ENCODE data around the gene TPO. TPM values are rescaled to one million over a fixed set of nuclear protein-coding genes. Genes with fewer than 3 reads are reported as not detected.
A peak's percentile ranks its signal among the peaks of the same experiment; 100 is the strongest.

Gene TPO
- total RNA-seq (2022) (not detected in 2 replicates), Bru-seq, nascent RNA (percentile 5 among the genes with signal in this experiment), BruChase-seq, experiment 1, labeled RNA remaining after a 6-hour chase (percentile 5 among the genes with signal in this experiment), BruChase-seq, experiment 2, labeled RNA remaining after a 2-hour chase (percentile 5 among the genes with signal in this experiment)
- long read RNA-seq = 0 reads

DNA sequence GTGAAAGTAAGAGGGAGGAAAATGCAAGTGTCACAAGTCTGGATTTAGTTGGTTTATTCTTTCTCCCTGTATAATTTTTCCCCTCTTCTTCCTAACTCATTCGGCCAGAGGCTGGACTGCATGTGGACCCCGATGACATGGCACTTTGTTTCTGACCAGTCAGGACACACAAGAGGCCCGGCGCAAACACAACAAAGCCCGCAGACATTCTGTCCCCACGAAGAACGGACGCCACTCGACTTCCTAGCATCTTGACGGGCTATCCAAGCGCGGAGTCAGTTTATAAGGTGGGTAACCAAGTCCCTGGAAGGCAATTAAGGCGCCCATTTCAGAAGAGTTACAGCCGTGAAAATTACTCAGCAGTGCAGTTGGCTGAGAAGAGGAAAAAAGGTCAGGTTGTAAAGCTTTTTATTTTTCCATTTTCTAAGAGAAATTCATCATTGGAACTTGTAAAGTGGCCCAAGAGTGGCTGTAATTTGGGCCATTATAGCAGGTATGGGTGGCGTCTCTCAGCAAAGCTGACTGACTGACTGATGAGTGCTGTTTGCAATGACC is at the start of gene TPO:
TPO (plus strand) TSS at position 308 of the 555 bp plus-strand sequence. CDS start 946 bp downstream, outside the sequence.
- Mint-ChIP-seq H3K9me3 (ENCODE audit: unreplicated experiment) (no peaks in the 10 kb centered on the region), H3K4me3 (ENCODE audit: unreplicated experiment) (no peak within 1 kb of the TSS), H3K27me3 (ENCODE audit: insufficient read depth, unreplicated experiment) (no peaks in the 10 kb centered on the region), H3K4me1 (ENCODE audit: insufficient read depth, unreplicated experiment) (no peaks in the 10 kb centered on the region), H3K36me3 (ENCODE audit: insufficient read depth, unreplicated experiment) (no peaks in the 10 kb centered on the region), H3K27ac (ENCODE audit: low read depth, unreplicated experiment) (no peak within 1 kb of the TSS)
- TF ChIP-seq, protein P1, sequence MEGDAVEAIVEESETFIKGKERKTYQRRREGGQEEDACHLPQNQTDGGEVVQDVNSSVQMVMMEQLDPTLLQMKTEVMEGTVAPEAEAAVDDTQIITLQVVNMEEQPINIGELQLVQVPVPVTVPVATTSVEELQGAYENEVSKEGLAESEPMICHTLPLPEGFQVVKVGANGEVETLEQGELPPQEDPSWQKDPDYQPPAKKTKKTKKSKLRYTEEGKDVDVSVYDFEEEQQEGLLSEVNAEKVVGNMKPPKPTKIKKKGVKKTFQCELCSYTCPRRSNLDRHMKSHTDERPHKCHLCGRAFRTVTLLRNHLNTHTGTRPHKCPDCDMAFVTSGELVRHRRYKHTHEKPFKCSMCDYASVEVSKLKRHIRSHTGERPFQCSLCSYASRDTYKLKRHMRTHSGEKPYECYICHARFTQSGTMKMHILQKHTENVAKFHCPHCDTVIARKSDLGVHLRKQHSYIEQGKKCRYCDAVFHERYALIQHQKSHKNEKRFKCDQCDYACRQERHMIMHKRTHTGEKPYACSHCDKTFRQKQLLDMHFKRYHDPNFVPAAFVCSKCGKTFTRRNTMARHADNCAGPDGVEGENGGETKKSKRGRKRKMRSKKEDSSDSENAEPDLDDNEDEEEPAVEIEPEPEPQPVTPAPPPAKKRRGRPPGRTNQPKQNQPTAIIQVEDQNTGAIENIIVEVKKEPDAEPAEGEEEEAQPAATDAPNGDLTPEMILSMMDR (IDR thresholded peaks at IDR 0.05; ENCODE audit: unreplicated experiment) = no peak
- ChIA-PET CTCF (interaction anchor here (0.5 to 0.6 kb wide), 2 partner anchors 252 to 273 kb away, joined by 3 to 5 read pairs; no protein-coding TSS in a partner anchor), POLR2A (no interaction called here)
- DNase-seq (ENCODE audit: unreplicated experiment) = no peak
- no TSS peak for BruUV-seq (replicated peaks)
- intact Hi-C loops (cut with micrococcal nuclease) = no loop called here

DNA sequence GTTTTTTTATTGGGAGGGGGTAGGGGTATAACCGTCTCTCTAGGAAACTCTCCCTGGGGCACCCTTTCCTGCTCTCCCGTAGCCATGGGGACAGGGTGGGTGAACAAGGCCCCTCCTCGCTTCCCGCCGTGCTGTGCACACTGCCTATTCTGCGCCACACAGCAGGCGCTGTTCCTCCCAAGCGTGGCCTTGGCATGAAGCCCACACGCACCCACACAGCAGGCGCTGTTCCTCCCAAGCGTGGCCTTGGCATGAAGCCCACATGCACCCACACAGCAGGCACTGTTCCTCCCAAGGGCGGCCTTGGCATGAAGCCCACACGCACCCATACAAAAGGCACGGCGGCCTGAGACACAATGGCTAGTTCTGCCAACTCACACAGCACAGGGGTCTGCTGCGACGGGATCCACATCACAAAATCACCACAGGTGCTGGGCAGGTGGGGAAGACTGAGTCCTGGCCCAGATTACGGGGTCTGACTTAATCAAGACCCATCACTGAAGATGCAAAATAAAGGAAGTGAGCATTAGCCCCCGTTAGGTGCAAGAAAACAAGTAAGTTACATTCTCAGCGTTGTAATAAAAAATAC is 46.6 kb upstream of the TPO start:
- peak; percentile 55 for DNase-seq (ENCODE audit: unreplicated experiment)
- peak overlapping the region; percentile 46 for H3K27ac Mint-ChIP-seq (ENCODE audit: low read depth, unreplicated experiment)
- peaks cover 16% of the 10 kb centered on the region for H3K4me1 Mint-ChIP-seq (ENCODE audit: insufficient read depth, unreplicated experiment)
- no peaks in the 10 kb centered on the region for H3K9me3 Mint-ChIP-seq (ENCODE audit: unreplicated experiment)
- ChIA-PET POLR2A (no interaction called here), CTCF (no interaction called here)
- TF ChIP-seq, protein P1 (IDR thresholded peaks at IDR 0.05; ENCODE audit: unreplicated experiment) = no peak
- no peaks in the 10 kb centered on the region for H3K27me3 Mint-ChIP-seq (ENCODE audit: insufficient read depth, unreplicated experiment)
- no TSS peak for BruUV-seq (replicated peaks)
- intact Hi-C loops (cut with micrococcal nuclease) = no loop called here
- H3K36me3 Mint-ChIP-seq (ENCODE audit: insufficient read depth, unreplicated experiment) = no peaks in the 10 kb centered on the region
- no peak overlapping the region for H3K4me3 Mint-ChIP-seq (ENCODE audit: unreplicated experiment)

DNA sequence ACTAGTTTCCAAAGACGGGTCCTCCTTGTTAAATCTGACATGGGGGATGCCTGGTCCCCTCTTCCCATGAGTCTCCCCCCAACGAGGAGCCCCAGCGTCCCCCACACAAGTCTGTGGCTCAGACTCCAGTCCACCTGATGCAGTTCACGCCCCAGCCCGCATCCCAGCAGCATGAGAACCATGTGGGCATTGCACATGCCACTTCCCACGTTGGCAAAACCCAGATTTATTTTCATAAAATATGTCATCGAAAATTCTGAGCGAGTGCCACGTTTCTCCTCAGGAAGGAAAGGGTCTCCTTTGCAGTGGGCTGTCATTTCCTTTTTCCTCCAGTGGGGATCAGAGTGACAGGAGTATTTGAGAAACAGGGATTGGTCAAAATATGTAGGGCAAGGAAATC is 45.7 kb upstream of the TPO start:
- intact Hi-C loops (cut with micrococcal nuclease) = no loop called here
- no peak overlapping the region for H3K27ac Mint-ChIP-seq (ENCODE audit: low read depth, unreplicated experiment)

DNA sequence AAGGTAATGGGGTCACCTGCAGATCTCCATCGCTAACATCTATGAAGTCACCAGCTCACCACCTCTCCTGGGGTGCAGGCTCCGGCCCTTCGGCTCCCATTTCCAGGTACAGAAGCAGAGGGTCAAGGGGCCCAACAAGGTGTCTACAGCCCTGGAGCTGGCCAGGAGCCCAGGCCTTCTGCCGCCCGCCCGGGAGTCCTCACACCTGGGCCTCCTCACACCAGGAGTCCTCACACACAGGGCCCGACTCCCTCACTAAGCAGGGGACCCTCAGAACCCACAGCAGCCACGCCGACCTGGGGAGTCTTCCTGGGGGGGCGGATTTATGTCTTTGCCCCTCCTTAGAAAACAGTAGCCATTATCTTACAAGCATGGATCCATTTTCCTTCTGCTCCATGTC is 43.4 kb upstream of the TPO start:
- no peaks in the 10 kb centered on the region for H3K27me3 Mint-ChIP-seq (ENCODE audit: insufficient read depth, unreplicated experiment)
- no TSS peak for BruUV-seq (replicated peaks)
- no peak for DNase-seq (ENCODE audit: unreplicated experiment)
- POLR2A ChIA-PET = no interaction called here
- no peaks in the 10 kb centered on the region for H3K9me3 Mint-ChIP-seq (ENCODE audit: unreplicated experiment)
- no peaks in the 10 kb centered on the region for H3K36me3 Mint-ChIP-seq (ENCODE audit: insufficient read depth, unreplicated experiment)
- CTCF ChIA-PET = no interaction called here
- H3K27ac Mint-ChIP-seq (ENCODE audit: low read depth, unreplicated experiment) = no peak overlapping the region
- TF ChIP-seq, protein P1 (IDR thresholded peaks at IDR 0.05; ENCODE audit: unreplicated experiment) = no peak
- intact Hi-C loops (cut with micrococcal nuclease) = no loop called here
- H3K4me3 Mint-ChIP-seq (ENCODE audit: unreplicated experiment) = no peak overlapping the region
- peaks cover 16% of the 10 kb centered on the region for H3K4me1 Mint-ChIP-seq (ENCODE audit: insufficient read depth, unreplicated experiment)

More for the DNA sequence above, 45.7 kb upstream of the TPO start:
- BruUV-seq (replicated peaks) = no TSS peak
- ChIA-PET POLR2A (no interaction called here), CTCF (no interaction called here)
- H3K4me3 Mint-ChIP-seq (ENCODE audit: unreplicated experiment) = no peak overlapping the region
- no peak for DNase-seq (ENCODE audit: unreplicated experiment)
- no peaks in the 10 kb centered on the region for H3K9me3 Mint-ChIP-seq (ENCODE audit: unreplicated experiment)
- TF ChIP-seq, protein P1 (IDR thresholded peaks at IDR 0.05; ENCODE audit: unreplicated experiment) = no peak
- H3K36me3 Mint-ChIP-seq (ENCODE audit: insufficient read depth, unreplicated experiment) = no peaks in the 10 kb centered on the region
- peaks cover 16% of the 10 kb centered on the region for H3K4me1 Mint-ChIP-seq (ENCODE audit: insufficient read depth, unreplicated experiment)
- no peaks in the 10 kb centered on the region for H3K27me3 Mint-ChIP-seq (ENCODE audit: insufficient read depth, unreplicated experiment)

All from MCF 10A (cell line).